22Rv1 (cell line): ENCODE results near the gene HAUS7.

ENCODE experiments used
- CTCF ChIP-seq: fragments of 450-650 bp; IDR thresholded peaks from 2 replicates; pipeline ENCODE4 v1.5.1; 2017; ENCODE audit warnings: mild to moderate bottlenecking
- ZFX ChIP-seq: fragments of 450-650 bp; IDR thresholded peaks from 2 replicates; pipeline ENCODE4 v1.6.1; 2017; ENCODE audit warnings: antibody characterized with exemption, borderline replicate concordance

GRCh38 chrX:153456704-153457103, 13.7 kb downstream of the HAUS7 start:
- TF ChIP-seq CTCF: no peak
- no peak for TF ChIP-seq ZFX
